ENCODE results near the gene PITPNC1. TPM values are rescaled to one million over a fixed set of nuclear protein-coding genes. Genes with fewer than 3 reads are reported as not detected.
A peak's percentile ranks its signal among the peaks of the same experiment; 100 is the strongest.
"Not testable (repeated sequence)": the region's sequence is repeated elsewhere in the genome, so short reads cannot be mapped to it uniquely, and the experiment has no call there.

Gene PITPNC1
- total and polyA plus RNA-seq, 4 donors: 2.3 to 29.6 (median 17.8) TPM

- no peak overlapping the region for H3K4me3 ChIP-seq (ENCODE audit: low read length in 2 of 2)
- no peaks in the 10 kb centered on the region for H3K9me3 ChIP-seq (ENCODE audit: control insufficient read depth, low read length)
- WGBS, 2 donors: 90 to 94% methylated on average over 5 of the region's 5 CpGs
- H3K27me3 ChIP-seq (ENCODE audit: control insufficient read depth in 1 of 2, insufficient read depth in 2 of 2, low read length in 1 of 2): no peaks in the 10 kb centered on the region
- no peak overlapping the region for H3K27ac ChIP-seq (ENCODE audit: low read depth in 1 of 2, low read length in 2 of 2)
- DNase-seq (no peak), ATAC-seq (ENCODE audit: low FRiP score) (no peak)
- no peaks in the 10 kb centered on the region for H3K4me1 ChIP-seq (ENCODE audit: control insufficient read depth in 1 of 2, insufficient read depth in 2 of 2, low read length in 2 of 2)
- intact Hi-C loops (cut with DNase I): no loop called here
- H3K36me3 ChIP-seq (ENCODE audit: control insufficient read depth in 1 of 2, insufficient read depth in 2 of 2, low read length in 1 of 2): no peaks in the 10 kb centered on the region
Observed at GRCh38 chr17:67647482-67647881, 270.4 kb downstream of the PITPNC1 start.

GRCh38 chr17:67648032-67648905 lies 271.2 kb downstream of the PITPNC1 start:
- Histone ChIP-seq H3K4me3 (ENCODE audit: low read length in 2 of 2) (no peak overlapping the region), H3K4me1 (ENCODE audit: control insufficient read depth in 1 of 2, insufficient read depth in 2 of 2, low read length in 2 of 2) (no peaks in the 10 kb centered on the region), H3K9me3 (ENCODE audit: control insufficient read depth, low read length) (no peaks in the 10 kb centered on the region), H3K27ac (ENCODE audit: low read depth in 1 of 2, low read length in 2 of 2) (no peak overlapping the region), H3K36me3 (ENCODE audit: control insufficient read depth in 1 of 2, insufficient read depth in 2 of 2, low read length in 1 of 2) (no peaks in the 10 kb centered on the region), H3K27me3 (ENCODE audit: control insufficient read depth in 1 of 2, insufficient read depth in 2 of 2, low read length in 1 of 2) (no peaks in the 10 kb centered on the region)
- ATAC-seq (ENCODE audit: low FRiP score) (no peak), DNase-seq (no peak)
- WGBS, 2 donors: 89% methylated on average over 6 of the region's 6 CpGs
- intact Hi-C loops (cut with DNase I): no loop called here

- H3K9me3 ChIP-seq (ENCODE audit: control insufficient read depth, low read length); ATAC-seq (ENCODE audit: low FRiP score); H3K4me1 ChIP-seq (ENCODE audit: control insufficient read depth in 1 of 2, insufficient read depth in 2 of 2, low read length in 2 of 2); H3K27ac ChIP-seq (ENCODE audit: low read depth in 1 of 2, low read length in 2 of 2); DNase-seq; H3K36me3 ChIP-seq (ENCODE audit: control insufficient read depth in 1 of 2, insufficient read depth in 2 of 2, low read length in 1 of 2); H3K4me3 ChIP-seq (ENCODE audit: low read length in 2 of 2); H3K27me3 ChIP-seq (ENCODE audit: control insufficient read depth in 1 of 2, insufficient read depth in 2 of 2, low read length in 1 of 2); intact Hi-C loops (cut with DNase I): not testable (repeated sequence)
- 96 to 99% methylated on average over 3 of the region's 3 CpGs for WGBS, 2 donors
Observed at GRCh38 chr17:67648906-67649295, 271.8 kb downstream of the PITPNC1 start.

GRCh38 chr17:67649891-67650290 lies 272.8 kb downstream of the PITPNC1 start:
- Histone ChIP-seq H3K4me3 (ENCODE audit: low read length in 2 of 2) (no peak overlapping the region), H3K36me3 (ENCODE audit: control insufficient read depth in 1 of 2, insufficient read depth in 2 of 2, low read length in 1 of 2) (no peaks in the 10 kb centered on the region), H3K27me3 (ENCODE audit: control insufficient read depth in 1 of 2, insufficient read depth in 2 of 2, low read length in 1 of 2) (no peaks in the 10 kb centered on the region), H3K9me3 (ENCODE audit: control insufficient read depth, low read length) (no peaks in the 10 kb centered on the region), H3K27ac (ENCODE audit: low read depth in 1 of 2, low read length in 2 of 2) (no peak overlapping the region), H3K4me1 (ENCODE audit: control insufficient read depth in 1 of 2, insufficient read depth in 2 of 2, low read length in 2 of 2) (no peaks in the 10 kb centered on the region)
- ATAC-seq (ENCODE audit: low FRiP score) (no peak), DNase-seq (peak in 1 of 2 donors; percentile 8)
- WGBS, 2 donors: 94 to 98% methylated on average over 3 of the region's 3 CpGs
- intact Hi-C loops (cut with DNase I): no loop called here

- H3K4me3 ChIP-seq (ENCODE audit: low read length in 2 of 2); ATAC-seq (ENCODE audit: low FRiP score); H3K36me3 ChIP-seq (ENCODE audit: control insufficient read depth in 1 of 2, insufficient read depth in 2 of 2, low read length in 1 of 2); H3K4me1 ChIP-seq (ENCODE audit: control insufficient read depth in 1 of 2, insufficient read depth in 2 of 2, low read length in 2 of 2); intact Hi-C loops (cut with DNase I); H3K27ac ChIP-seq (ENCODE audit: low read depth in 1 of 2, low read length in 2 of 2); H3K9me3 ChIP-seq (ENCODE audit: control insufficient read depth, low read length); DNase-seq; H3K27me3 ChIP-seq (ENCODE audit: control insufficient read depth in 1 of 2, insufficient read depth in 2 of 2, low read length in 1 of 2): not testable (repeated sequence)
- WGBS, 2 donors: 57 to 66% methylated on average over 7 of the region's 7 CpGs
Observed at GRCh38 chr17:67651218-67651579, 274.1 kb downstream of the PITPNC1 start.

GRCh38 chr17:67652433-67652832 lies 275.4 kb downstream of the PITPNC1 start:
- ATAC-seq (ENCODE audit: low FRiP score) (no peak), DNase-seq (no peak)
- H3K4me3 ChIP-seq (ENCODE audit: low read length in 2 of 2): no peak overlapping the region
- intact Hi-C loops (cut with DNase I): no loop called here
- H3K27me3 ChIP-seq (ENCODE audit: control insufficient read depth in 1 of 2, insufficient read depth in 2 of 2, low read length in 1 of 2): no peaks in the 10 kb centered on the region
- no peaks in the 10 kb centered on the region for H3K9me3 ChIP-seq (ENCODE audit: control insufficient read depth, low read length)
- no peaks in the 10 kb centered on the region for H3K4me1 ChIP-seq (ENCODE audit: control insufficient read depth in 1 of 2, insufficient read depth in 2 of 2, low read length in 2 of 2)
- WGBS, 2 donors: 97 to 98% methylated on average over 14 of the region's 14 CpGs
- no peak overlapping the region for H3K27ac ChIP-seq (ENCODE audit: low read depth in 1 of 2, low read length in 2 of 2)
- H3K36me3 ChIP-seq (ENCODE audit: control insufficient read depth in 1 of 2, insufficient read depth in 2 of 2, low read length in 1 of 2): no peaks in the 10 kb centered on the region

- peaks cover 5% of the 10 kb centered on the region for H3K9me3 ChIP-seq (ENCODE audit: control insufficient read depth, low read length)
- no peak overlapping the region for H3K4me3 ChIP-seq (ENCODE audit: low read length in 2 of 2)
- intact Hi-C loops (cut with DNase I): no loop called here
- no peaks in the 10 kb centered on the region for H3K27me3 ChIP-seq (ENCODE audit: control insufficient read depth in 1 of 2, insufficient read depth in 2 of 2, low read length in 1 of 2)
- H3K36me3 ChIP-seq (ENCODE audit: control insufficient read depth in 1 of 2, insufficient read depth in 2 of 2, low read length in 1 of 2): no peaks in the 10 kb centered on the region
- no peak for DNase-seq
- WGBS, 2 donors: 87 to 91% methylated on average over 6 to 7 of the region's 7 CpGs
- H3K27ac ChIP-seq (ENCODE audit: low read depth in 1 of 2, low read length in 2 of 2): no peak overlapping the region
- no peaks in the 10 kb centered on the region for H3K4me1 ChIP-seq (ENCODE audit: control insufficient read depth in 1 of 2, insufficient read depth in 2 of 2, low read length in 2 of 2)
- no peak for ATAC-seq (ENCODE audit: low FRiP score)
Observed at GRCh38 chr17:67655478-67656148, 278.5 kb downstream of the PITPNC1 start.

GRCh38 chr17:67656494-67657203 lies 279.6 kb downstream of the PITPNC1 start:
- intact Hi-C loops (cut with DNase I): no loop called here
- no peak overlapping the region for H3K4me3 ChIP-seq (ENCODE audit: low read length in 2 of 2)
- DNase-seq (no peak), ATAC-seq (ENCODE audit: low FRiP score) (no peak)
- WGBS, 2 donors: 57 to 67% methylated on average over 8 of the region's 8 CpGs
- H3K36me3 ChIP-seq (ENCODE audit: control insufficient read depth in 1 of 2, insufficient read depth in 2 of 2, low read length in 1 of 2): no peaks in the 10 kb centered on the region
- no peak overlapping the region for H3K27ac ChIP-seq (ENCODE audit: low read depth in 1 of 2, low read length in 2 of 2)
- no peaks in the 10 kb centered on the region for H3K27me3 ChIP-seq (ENCODE audit: control insufficient read depth in 1 of 2, insufficient read depth in 2 of 2, low read length in 1 of 2)
- no peaks in the 10 kb centered on the region for H3K4me1 ChIP-seq (ENCODE audit: control insufficient read depth in 1 of 2, insufficient read depth in 2 of 2, low read length in 2 of 2)
- H3K9me3 ChIP-seq (ENCODE audit: control insufficient read depth, low read length): peaks cover 5% of the 10 kb centered on the region
